GDM1 (cell line): ENCODE results near the gene KBTBD2.
"Not testable (repeated sequence)": the region's sequence is repeated elsewhere in the genome, so short reads cannot be mapped to it uniquely, and the experiment has no call there.

Experiments used
- DNase-seq: peaks from one replicate; lab custom pipeline; 2025; lab: John Stamatoyannopoulos, UW

The KBTBD2 gene

GRCh38 chr7:32891043-32891799, at the start of gene KBTBD2:
TSS of gene KBTBD2 (minus strand) at chr7:32891760. CDS start at chr7:32879604, 12,156 bp downstream.
- DNase-seq: peak; percentile 86

DNA sequence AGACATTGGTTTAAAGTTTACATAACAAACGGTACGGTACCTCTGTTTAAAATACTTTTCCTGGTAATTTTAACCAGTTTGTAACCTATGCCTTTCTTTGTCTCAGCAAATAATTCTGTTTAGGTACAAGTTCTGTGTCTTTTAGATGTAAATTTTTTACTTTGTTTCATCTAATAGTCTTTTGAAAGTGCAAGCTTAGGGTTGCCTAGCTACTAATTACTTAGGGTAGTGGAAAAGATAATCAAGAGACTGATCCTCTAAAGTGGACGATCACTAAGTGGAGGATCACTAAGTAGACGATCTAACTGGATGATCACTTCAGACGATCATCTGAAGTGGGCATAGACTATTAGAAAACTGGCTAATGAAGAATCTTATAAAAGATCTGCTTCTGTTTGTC, 49.6 kb upstream of the KBTBD2 start:
- DNase-seq: no peak

- no peak for DNase-seq
These were observed 46.0 kb upstream of the KBTBD2 start for GRCh38 chr7:32937344-32938174.

DNA sequence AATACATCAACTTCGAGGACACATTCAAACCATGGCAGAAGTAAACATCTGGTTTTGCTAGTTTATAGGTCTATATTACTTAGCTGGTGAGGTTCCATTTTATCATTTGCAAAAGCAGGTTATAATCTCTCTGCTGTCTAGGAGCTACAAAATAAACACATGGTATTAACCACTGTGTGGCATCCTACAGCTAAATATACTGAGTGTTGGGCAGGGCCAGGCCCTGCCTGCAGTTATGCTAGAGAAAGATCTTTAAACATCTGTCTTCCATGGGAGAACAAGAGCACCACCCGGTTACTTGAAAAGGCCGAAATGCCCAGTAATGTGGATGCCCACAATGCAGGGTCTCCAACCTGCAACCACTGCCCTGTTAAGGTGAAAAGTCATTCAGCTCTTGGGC, 45.1 kb upstream of the KBTBD2 start:
- DNase-seq: no peak

- no peak for DNase-seq
These were observed 44.0 kb upstream of the KBTBD2 start for GRCh38 chr7:32935558-32935957.

DNA sequence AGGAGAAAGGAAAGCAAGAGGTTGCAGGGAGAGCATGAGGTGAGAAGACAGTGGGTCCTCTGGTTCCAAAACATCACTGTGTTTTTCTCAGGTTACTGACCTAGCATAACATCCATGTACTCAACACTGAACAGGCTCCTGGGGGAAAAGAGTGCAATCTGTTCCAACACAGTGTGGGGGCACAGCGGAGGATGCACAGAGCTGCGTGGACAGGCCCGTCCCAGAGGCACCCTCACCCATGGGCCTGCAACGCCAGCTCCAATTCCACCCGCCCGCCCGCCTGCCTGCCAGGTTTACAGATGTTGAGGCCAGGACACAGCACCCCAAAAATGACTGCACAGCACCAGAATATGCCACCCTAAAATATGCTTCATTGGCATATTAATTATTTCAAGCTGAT, 38.8 kb upstream of the KBTBD2 start:
- DNase-seq: no peak

GRCh38 chr7:32929430-32930143, 38.0 kb upstream of the KBTBD2 start:
- no peak for DNase-seq

GRCh38 chr7:32928785-32929298, 37.3 kb upstream of the KBTBD2 start:
- no peak for DNase-seq

GRCh38 chr7:32921896-32922295, 30.3 kb upstream of the KBTBD2 start:
- DNase-seq: peak; percentile 4

DNA sequence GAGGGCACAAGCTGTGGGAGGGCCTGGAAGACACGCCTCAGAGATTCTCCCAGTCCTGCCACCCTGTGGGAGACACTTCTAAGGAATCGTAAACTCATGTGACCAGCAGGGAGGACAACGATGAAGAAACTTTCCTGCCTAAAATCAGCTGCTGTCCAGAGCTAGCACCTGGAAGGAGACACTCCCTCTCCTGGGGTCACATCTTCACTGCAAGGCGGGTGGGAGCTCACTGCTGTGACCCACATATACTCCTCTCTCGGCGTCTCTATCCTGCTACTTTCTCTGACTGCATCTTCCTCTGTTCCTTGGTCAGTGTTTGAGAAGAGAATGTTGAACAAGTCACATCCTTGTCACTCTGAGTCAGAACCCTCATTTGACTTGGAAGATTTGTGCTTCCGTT, 25.4 kb upstream of the KBTBD2 start:
- not testable (repeated sequence) for DNase-seq

DNA sequence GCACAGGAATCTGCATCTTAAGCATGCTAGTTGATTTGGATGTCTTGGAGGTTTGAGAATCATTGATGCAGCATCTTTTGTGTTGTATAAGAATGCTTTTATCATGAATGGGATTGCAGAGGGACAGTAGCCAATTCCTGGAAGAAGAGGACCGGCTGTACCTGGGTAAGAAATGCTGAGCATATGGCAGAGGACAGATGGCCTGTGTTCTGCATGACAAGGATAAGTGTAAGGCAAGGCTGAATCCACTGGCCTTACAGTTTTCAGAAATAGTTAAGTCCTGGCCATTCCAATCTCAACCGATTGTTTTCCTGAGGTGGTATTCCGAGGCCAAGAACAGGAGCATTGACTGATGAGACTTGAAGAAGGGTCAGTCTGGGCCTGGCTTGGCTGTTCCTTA, 24.4 kb upstream of the KBTBD2 start:
- DNase-seq: no peak

DNA sequence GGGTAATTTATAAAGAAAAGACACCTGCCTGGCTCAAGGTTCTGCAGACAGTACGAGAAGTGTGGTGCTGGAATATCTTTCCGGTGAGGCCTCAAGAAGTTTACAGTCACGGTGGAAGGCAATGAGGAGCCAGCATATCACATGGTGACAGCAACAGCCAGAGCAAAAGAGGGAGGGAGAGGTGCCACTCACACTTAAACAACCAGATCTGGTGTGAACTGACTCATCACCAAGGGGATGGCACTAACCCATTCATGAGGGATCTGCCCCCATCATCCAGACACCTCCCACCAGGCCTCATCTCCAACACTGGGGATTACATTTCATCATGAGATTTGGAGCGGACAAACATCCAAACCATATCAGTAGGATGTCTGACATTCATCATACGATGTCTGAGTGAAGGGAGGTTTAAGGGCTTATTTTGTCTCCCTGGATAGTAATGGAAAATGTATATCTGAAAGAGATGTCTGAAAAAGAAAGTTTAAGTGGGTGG, 23.5 kb upstream of the KBTBD2 start:
- no peak for DNase-seq

DNA sequence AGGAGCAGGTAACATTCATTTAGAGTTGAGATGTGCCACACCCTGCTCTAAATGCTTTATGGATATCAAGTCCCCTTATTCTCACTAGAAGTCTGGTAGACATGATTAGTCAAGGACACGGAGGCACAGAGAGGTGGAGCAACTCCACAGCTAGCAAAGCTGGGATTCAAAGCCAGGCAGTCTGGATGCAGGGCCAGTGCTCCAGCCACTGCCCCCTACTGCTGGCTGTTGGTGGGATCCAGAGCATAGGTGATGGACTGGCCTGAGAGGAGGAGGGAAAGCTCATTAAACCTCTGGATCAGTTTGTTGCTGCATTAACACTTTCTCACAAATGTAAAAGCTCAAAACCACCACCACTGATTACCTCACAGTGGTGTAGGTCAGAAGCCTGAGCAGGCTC, 22.6 kb upstream of the KBTBD2 start:
- no peak for DNase-seq

- no peak for DNase-seq
These were observed 18.6 kb upstream of the KBTBD2 start for GRCh38 chr7:32910195-32910594.

DNA sequence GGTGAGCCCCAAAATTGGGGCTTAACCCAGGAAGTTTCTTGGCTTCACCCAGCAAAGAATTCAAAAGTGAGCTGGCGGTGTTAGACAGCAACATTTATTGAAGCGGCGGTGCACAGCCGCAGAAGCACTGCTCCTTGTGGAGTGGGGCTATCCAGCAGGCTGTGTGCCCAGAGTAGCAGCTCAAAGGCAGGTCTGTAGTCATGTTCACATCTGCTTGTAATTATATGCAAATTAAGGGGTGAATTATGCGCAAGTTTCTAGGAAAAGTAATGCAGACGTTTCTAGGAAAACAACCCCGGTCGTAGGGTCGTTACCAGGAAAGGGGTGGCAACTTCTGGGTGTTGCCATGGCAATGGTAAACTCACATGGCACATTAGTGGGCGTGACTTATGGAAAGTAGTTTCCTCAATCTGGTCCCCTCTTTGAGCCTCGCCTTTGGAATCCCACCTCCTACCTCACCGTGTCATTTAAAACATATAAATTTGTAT, 13.7 kb upstream of the KBTBD2 start:
- no peak for DNase-seq

GRCh38 chr7:32901629-32902028, 10.1 kb upstream of the KBTBD2 start:
- DNase-seq: no peak

DNA sequence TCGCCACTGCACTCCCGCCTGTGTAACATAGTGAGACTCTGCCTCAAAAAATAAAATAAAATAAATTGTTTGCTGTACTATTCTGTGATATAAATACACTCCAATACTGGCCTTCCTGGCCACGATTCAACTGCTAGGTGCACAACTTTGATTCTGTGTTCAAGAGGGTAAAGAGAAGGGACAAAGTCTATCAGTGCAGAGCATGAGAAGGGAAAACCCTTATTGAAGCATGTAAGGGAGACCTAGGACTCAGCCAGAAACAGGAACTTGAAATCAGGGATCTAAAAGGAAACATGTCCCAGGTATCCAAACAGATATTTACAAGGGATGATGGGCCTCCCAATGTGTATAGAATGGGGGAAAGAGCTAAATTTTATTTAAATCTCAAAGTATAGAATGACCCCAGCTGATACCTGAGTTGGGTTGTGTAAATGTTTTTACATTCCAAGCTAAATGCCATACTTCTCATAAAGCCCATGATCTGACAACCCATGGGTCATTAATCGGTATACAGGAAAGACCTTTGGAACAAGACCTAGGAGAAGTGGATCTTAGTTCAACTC, 9.0 kb upstream of the KBTBD2 start:
- DNase-seq: no peak

DNA sequence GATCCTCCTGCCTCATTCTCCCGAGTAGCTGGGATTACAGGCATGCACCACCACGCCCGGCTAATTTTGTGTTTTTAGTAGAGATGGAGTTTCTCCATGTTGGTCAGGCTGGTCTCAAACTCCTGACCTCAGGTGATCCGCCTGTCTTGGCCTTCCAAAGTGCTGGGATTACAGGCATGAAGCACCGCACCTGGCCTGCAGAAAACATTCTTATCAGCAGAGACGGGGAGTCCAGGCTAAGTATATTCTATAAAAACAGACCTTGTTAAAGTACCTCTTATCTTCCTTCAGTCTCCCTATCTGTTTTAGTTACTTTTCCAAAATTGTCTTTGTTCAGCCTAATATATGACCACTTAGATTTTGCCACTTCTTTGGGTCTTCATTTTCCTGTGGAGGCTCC, 5.8 kb upstream of the KBTBD2 start:
- DNase-seq: not testable (repeated sequence)

DNA sequence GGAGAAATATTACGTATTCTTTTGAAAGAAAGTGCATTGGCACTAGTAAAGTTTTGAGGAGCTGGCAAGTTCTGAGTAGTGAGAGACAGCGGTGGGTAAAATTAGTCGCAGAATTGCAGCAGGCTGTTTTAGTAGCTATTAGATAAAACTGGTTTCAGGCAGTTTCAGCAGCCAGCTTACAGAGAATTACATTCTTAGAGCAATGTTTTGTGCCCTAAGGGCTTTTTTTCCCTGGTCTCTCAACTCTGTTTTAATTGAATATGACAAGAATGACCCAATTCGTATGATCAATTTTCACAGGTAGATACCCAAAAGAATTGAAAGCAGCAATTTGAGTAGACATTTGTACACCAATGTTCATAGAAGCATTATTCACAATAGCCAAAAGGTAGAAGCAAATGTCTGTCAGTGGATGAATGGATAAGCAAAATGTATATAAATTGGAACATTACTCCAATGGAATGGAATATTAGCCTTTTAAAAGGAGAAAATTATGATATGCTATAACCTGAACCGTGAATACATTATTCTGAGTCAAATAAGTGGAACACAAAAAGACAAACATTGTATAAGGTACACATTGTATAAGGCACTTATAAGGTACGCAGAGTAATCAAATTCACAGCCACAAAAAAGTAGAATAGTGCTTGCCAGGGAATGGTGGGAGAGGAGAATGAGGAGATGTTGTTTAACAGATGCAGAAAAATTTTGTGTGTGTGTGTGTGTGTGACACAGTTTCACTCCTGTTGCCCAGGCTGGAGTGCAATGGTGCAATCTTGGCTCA, 5.2 kb upstream of the KBTBD2 start:
- no peak for DNase-seq

- no peak for DNase-seq
These were observed 2.6 kb upstream of the KBTBD2 start for GRCh38 chr7:32894171-32894570.

DNA sequence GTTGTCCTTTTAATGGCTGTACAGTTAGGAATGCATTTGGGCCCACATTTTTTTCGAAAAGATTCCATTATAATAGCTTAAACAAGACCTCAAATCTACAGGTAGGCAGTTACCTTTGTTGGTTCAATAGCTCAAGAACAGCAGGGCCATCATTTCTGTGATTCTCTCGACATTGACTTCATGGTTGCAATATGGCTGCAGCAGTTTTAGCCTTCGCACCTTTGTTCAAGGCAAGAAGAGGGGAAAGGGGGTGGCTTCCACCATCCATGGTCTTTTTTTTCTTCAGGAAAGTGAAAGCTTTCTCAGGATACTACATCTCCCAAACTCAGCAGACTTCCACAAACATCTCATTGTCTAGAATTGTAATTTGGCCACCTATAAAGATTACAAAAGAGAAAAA, 2.2 kb upstream of the KBTBD2 start:
- no peak for DNase-seq
